Keratinocyte (primary cell): ENCODE data around the gene GC.

Experiments used
- EZH2 ChIP-seq: IDR thresholded peaks from one replicate; pipeline ENCODE4 v1.6.1; 2012; ENCODE audit warnings: inconsistent platforms, mild to moderate bottlenecking, low read length, moderate library complexity
- TF ChIP-seq, protein P1 (sequence below), 3 experiments: IDR thresholded peaks in 1 of 3; conservative IDR thresholded peaks in 1 of 3; optimal IDR thresholded peaks in 1 of 3; 2 replicates in 2 of 3; 3 replicates in 1 of 3; pipeline versions ENCODE3 to v1.5.1; 2011; ENCODE audit warnings: low read length in 3 of 3, mild to moderate bottlenecking in 3 of 3, moderate library complexity in 2 of 3, control low read depth in 1 of 3, inconsistent platforms in 1 of 3; ENCODE audit not compliant: insufficient read depth in 2 of 3; ENCODE audit errors: extremely low read depth in 1 of 3

DNA sequence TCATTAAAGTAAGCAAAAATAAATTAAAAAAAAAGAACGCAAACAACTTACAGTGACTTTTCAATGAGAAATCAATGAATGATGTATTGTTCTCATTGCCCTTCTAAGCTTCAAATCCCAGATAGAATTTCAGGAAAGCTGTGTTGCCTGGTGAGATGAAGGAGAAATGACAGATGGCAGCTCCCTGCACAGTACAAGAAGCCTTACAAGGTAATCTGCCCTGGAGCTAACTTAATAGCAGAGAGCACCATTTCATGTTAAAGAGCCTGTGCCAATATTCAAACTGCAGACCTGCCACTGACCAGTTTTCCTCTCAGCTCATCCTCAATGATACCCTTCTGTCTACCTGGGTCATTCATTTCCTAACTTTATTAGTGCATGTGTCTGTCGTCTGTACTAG, 54.0 kb downstream of the GC start:
- TF ChIP-seq, protein P1, sequence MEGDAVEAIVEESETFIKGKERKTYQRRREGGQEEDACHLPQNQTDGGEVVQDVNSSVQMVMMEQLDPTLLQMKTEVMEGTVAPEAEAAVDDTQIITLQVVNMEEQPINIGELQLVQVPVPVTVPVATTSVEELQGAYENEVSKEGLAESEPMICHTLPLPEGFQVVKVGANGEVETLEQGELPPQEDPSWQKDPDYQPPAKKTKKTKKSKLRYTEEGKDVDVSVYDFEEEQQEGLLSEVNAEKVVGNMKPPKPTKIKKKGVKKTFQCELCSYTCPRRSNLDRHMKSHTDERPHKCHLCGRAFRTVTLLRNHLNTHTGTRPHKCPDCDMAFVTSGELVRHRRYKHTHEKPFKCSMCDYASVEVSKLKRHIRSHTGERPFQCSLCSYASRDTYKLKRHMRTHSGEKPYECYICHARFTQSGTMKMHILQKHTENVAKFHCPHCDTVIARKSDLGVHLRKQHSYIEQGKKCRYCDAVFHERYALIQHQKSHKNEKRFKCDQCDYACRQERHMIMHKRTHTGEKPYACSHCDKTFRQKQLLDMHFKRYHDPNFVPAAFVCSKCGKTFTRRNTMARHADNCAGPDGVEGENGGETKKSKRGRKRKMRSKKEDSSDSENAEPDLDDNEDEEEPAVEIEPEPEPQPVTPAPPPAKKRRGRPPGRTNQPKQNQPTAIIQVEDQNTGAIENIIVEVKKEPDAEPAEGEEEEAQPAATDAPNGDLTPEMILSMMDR (optimal IDR thresholded peaks at IDR 0.05 in 1 of 3, IDR thresholded peaks at IDR 0.05 in 1 of 3, conservative IDR thresholded peaks at IDR 0.05 in 1 of 3; ENCODE audit: extremely low read depth in 1 of 3, insufficient read depth in 2 of 3, low read length in 3 of 3) = no peak
- no peak for TF ChIP-seq EZH2
